ENCODE measurements around the gene RETREG3. TPM values are rescaled to one million over a fixed set of nuclear protein-coding genes. Genes with fewer than 3 reads are reported as not detected.

The RETREG3 gene
- total and polyA plus RNA-seq, 2 of the 13 experiments (the other 11 are each of a cell fraction or from before 2014, with no cell fraction given), result 47.0 to 55.8 TPM

- peak; percentile 77 for TF ChIP-seq ZNF407 (CRISPR knock-in tag; IDR thresholded peaks at IDR 0.05; ENCODE audit: not compliant biosample characterization)
- peak; percentile 66; the same call in 1 of the 2 replicates for TF ChIP-seq ZNF225 (CRISPR knock-in tag; IDR thresholded peaks at IDR 0.05)
- TF ChIP-seq ELF3 (CRISPR knock-in tag; IDR thresholded peaks at IDR 0.05), result peak; percentile 79; the same call in 1 of the 2 replicates
- TF ChIP-seq HNF4G (IDR thresholded peaks at IDR 0.05; ENCODE audit: borderline replicate concordance, low read depth, low read length), result peak; percentile 25; the same call in 1 of the 2 replicates
- 0 out of 2 replicates have a peak, but pooled peaks have one; percentile 48 for TF ChIP-seq HNF4G (CRISPR knock-in tag; IDR thresholded peaks at IDR 0.05; ENCODE audit: borderline replicate concordance, low read depth)
- TF ChIP-seq SOX13 (IDR thresholded peaks at IDR 0.05), result no peak
- TF ChIP-seq SOX13 (CRISPR knock-in tag; conservative IDR thresholded peaks at IDR 0.05 in 1 of 2, IDR thresholded peaks at IDR 0.05 in 1 of 2), result peak in 1 of 2 experiments; percentile 39; a peak in 1 of 4 replicates
- no peak; the same call in 1 of the 2 replicates for TF ChIP-seq KDM1A (CRISPR knock-in tag; IDR thresholded peaks at IDR 0.05)
- peak; percentile 85; the same call in 1 of the 2 replicates for TF ChIP-seq ZXDC (CRISPR knock-in tag; IDR thresholded peaks at IDR 0.05)
- no peak for TF ChIP-seq ZNF713 (CRISPR knock-in tag; IDR thresholded peaks at IDR 0.05)
- TF ChIP-seq AKNA (CRISPR knock-in tag; IDR thresholded peaks at IDR 0.05; ENCODE audit: borderline replicate concordance), result 0 out of 2 replicates have a peak, but pooled peaks have one; percentile 20
- TF ChIP-seq ADNP (CRISPR knock-in tag; IDR thresholded peaks at IDR 0.05), result no peak
Observed at GRCh38 chr17:42577532-42578281, 31.5 kb downstream of the RETREG3 start, which contains the start of gene PSMC3IP (continued).

All from HepG2 (cell line).